HCT116 (cell line): ENCODE measurements around the gene GRID2. TPM values are rescaled to one million over a fixed set of nuclear protein-coding genes. Genes with fewer than 3 reads are reported as not detected.

Experiments
- ATAC-seq: fragments of 200-7000 bp; cut with Tn5 transposase; 2 replicates; pipeline ENCODE4 v1.9.1; 2020; ENCODE audit warnings: mild to moderate bottlenecking, moderate library complexity
- BruUV-seq: library from RNA; stranded (reverse); fragments of 400-500 nt; replicated peaks from 2 replicates; lab custom pipeline; 2021; lab: Mats Ljungman, UMichigan
- CTCF ChIA-PET: fragments of 300-600 bp; sonication (Branson Sonifier 250); formaldehyde crosslinking; loops from one replicate; lab custom pipeline; 2021; ENCODE audit warnings: antibody characterized with exemption; lab: Charles Lee
- POLR2A ChIA-PET: fragments of 300-600, 350-600 bp; sonication (Branson Sonifier 250); formaldehyde crosslinking; loops from one replicate; lab custom pipeline; 2021; ENCODE audit warnings: antibody characterized with exemption; lab: Charles Lee
- RAD21 ChIA-PET, 2 experiments: fragments of 300-600 bp; sonication (Branson Sonifier 250); formaldehyde crosslinking; loops; one replicate each; lab custom pipeline; 2023; ENCODE audit warnings: low total read pairs in 2 of 2; ENCODE audit not compliant: uncharacterized antibody in 2 of 2, unreplicated experiment in 2 of 2, low non-redundant PET in 1 of 2; lab: Charles Lee
- DNase-seq: peaks from one replicate; pipeline ENCODE4 v3.0.0-alpha.2; 2010; ENCODE audit warnings: low read depth, low spot score
- H2AFZ ChIP-seq: fragments of 200-600 bp; shearing (Covaris generic), sonication (generic); 2 replicates; pipeline ENCODE4 v1.6.1; 2017; ENCODE audit warnings: low read depth, mixed run types, mixed read lengths, antibody characterized with exemption, low read length; ENCODE audit not compliant: poor library complexity, severe bottlenecking
- H3K27ac ChIP-seq: 2 replicates; pipeline ENCODE4 v1.5.1; 2012; ENCODE audit warnings: low read depth, low read length
- H3K27me3 ChIP-seq: fragments of 200-600 bp; sonication (generic); 2 replicates; pipeline ENCODE4 v1.6.1; 2016; ENCODE audit warnings: mixed run types, low read length, mixed read lengths; ENCODE audit not compliant: insufficient read depth
- H3K36me3 ChIP-seq, 2 experiments: fragments of 200-500 bp in 1 of 2; fragments of 200-600 bp in 1 of 2; sonication (Bioruptor generic) in 1 of 2; sonication (generic) in 1 of 2; 2 replicates each; pipeline versions ENCODE4 v1.5.1 to v1.6.1; 2014 to 2016; ENCODE audit warnings: low read length in 2 of 2, inconsistent platforms in 1 of 2, mixed read lengths in 1 of 2, mixed run types in 1 of 2; ENCODE audit not compliant: insufficient read depth in 2 of 2, control insufficient read depth in 1 of 2
- H3K4me1 ChIP-seq, 2 experiments: fragments of 200-600 bp in 1 of 2; sonication (generic) in 1 of 2; 2 replicates each; pipeline versions ENCODE4 v1.5.1 to v1.6.1; 2012 to 2017; ENCODE audit warnings: low read length in 2 of 2, inconsistent platforms in 1 of 2, mild to moderate bottlenecking in 1 of 2, mixed read lengths in 1 of 2, mixed run types in 1 of 2, moderate library complexity in 1 of 2; ENCODE audit not compliant: insufficient read depth in 2 of 2, control insufficient read depth in 1 of 2
- H3K4me2 ChIP-seq: fragments of 200-600 bp; sonication (generic); 2 replicates; pipeline ENCODE4 v1.6.1; 2017; ENCODE audit warnings: mixed run types, low read length, mixed read lengths
- H3K4me3 ChIP-seq, 2 experiments: fragments of 200-600 bp in 1 of 2; sonication (generic) in 1 of 2; replicated peaks in 1 of 2; 2 replicates each; pipeline ENCODE4 v1.5.1; 2011 to 2016; ENCODE audit warnings: low read length in 2 of 2, control low read depth in 1 of 2, low read depth in 1 of 2, mild to moderate bottlenecking in 1 of 2, mixed read lengths in 1 of 2, mixed run types in 1 of 2
- H3K79me2 ChIP-seq: fragments of 200-600 bp; sonication (generic); 2 replicates; pipeline ENCODE4 v1.6.1; 2017; ENCODE audit warnings: mild to moderate bottlenecking, mixed run types, low read length, moderate library complexity, mixed read lengths; ENCODE audit not compliant: insufficient read depth
- H3K9ac ChIP-seq: fragments of 200-600 bp; sonication (generic); 2 replicates; pipeline ENCODE4 v1.6.1; 2016; ENCODE audit warnings: low read length, mixed read lengths
- H3K9me2 ChIP-seq: fragments of 200-600 bp; sonication (generic), shearing (Covaris generic); 2 replicates; pipeline ENCODE4 v1.6.1; 2017; ENCODE audit warnings: mixed run types, mild to moderate bottlenecking, moderate library complexity; ENCODE audit not compliant: insufficient read depth
- H3K9me3 ChIP-seq, 2 experiments: fragments of 200-500 bp in 1 of 2; fragments of 200-600 bp in 1 of 2; sonication (Bioruptor generic) in 1 of 2; sonication (generic) in 1 of 2; 2 replicates each; pipeline ENCODE4 v1.6.1; 2014 to 2017; ENCODE audit warnings: low read length in 2 of 2, mixed read lengths in 2 of 2, inconsistent platforms in 1 of 2, low read depth in 1 of 2, mild to moderate bottlenecking in 1 of 2, mixed run types in 1 of 2, moderate library complexity in 1 of 2; ENCODE audit not compliant: control insufficient read depth in 1 of 2, insufficient read depth in 1 of 2
- H4K20me1 ChIP-seq: fragments of 200-600 bp; sonication (generic), shearing (Covaris generic); 2 replicates; pipeline ENCODE4 v1.6.1; 2017; ENCODE audit warnings: mixed run types, mild to moderate bottlenecking, moderate library complexity; ENCODE audit not compliant: insufficient read depth
- ATF3 ChIP-seq: IDR thresholded peaks from 2 replicates; pipeline ENCODE4 v1.6.1; 2012
- CBX3 ChIP-seq: IDR thresholded peaks from 2 replicates; pipeline ENCODE4 v1.6.1; 2012; ENCODE audit warnings: low read depth
- CEBPB ChIP-seq: IDR thresholded peaks from 2 replicates; pipeline ENCODE4 v1.6.1; 2012; ENCODE audit warnings: low read depth
- EZH2 ChIP-seq: fragments of 200-600 bp; sonication (generic); IDR thresholded peaks from 2 replicates; pipeline ENCODE4 v1.6.1; 2017; ENCODE audit warnings: antibody characterized with exemption, mixed run types
- EZH2phosphoT487 ChIP-seq: fragments of 200-600 bp; IDR thresholded peaks from 2 replicates; pipeline ENCODE4 v1.6.1; 2018; ENCODE audit warnings: antibody characterized with exemption, borderline replicate concordance
- POLR2AphosphoS5 ChIP-seq: IDR thresholded peaks from 2 replicates; pipeline ENCODE4 v1.6.1; 2011; ENCODE audit warnings: mild to moderate bottlenecking, low read depth, low read length, moderate library complexity
- RAD21 ChIP-seq: IDR thresholded peaks from 2 replicates; pipeline ENCODE4 v1.6.1; 2012; ENCODE audit warnings: low read depth, mild to moderate bottlenecking
- TCF7L2 ChIP-seq: IDR thresholded peaks from 2 replicates; pipeline ENCODE4 v1.7.0; 2011; ENCODE audit warnings: borderline replicate concordance, inconsistent platforms; ENCODE audit not compliant: insufficient read depth, insufficient read length; ENCODE audit errors: extremely low read depth
- YY1 ChIP-seq: IDR thresholded peaks from 2 replicates; pipeline ENCODE4 v1.6.1; 2011; ENCODE audit warnings: low read length, low read depth, moderate library complexity, mild to moderate bottlenecking; ENCODE audit not compliant: insufficient replicate concordance; ENCODE audit errors: extremely low read depth
- intact Hi-C: fragments of 100-400 bp; cut with micrococcal nuclease; formaldehyde crosslinking; loops from 2 replicates; pipeline ENCODE4 v1.10.0; 2022
- total RNA-seq: library from RNA; stranded (reverse); gene quantifications from one replicate; pipeline ENCODE4 v1.2.1, GENCODE V29; 2021; ENCODE audit not compliant: unreplicated experiment
- TF ChIP-seq, protein P1 (sequence below): IDR thresholded peaks from 2 replicates; pipeline ENCODE4 v1.6.1; 2012; ENCODE audit warnings: low read depth
- TF ChIP-seq, protein P2 (sequence below): IDR thresholded peaks from 2 replicates; pipeline ENCODE4 v1.6.1; 2011; ENCODE audit warnings: mild to moderate bottlenecking, low read length, moderate library complexity; ENCODE audit not compliant: insufficient replicate concordance; ENCODE audit errors: extremely low read depth

Gene GRID2
- total RNA-seq, 1 experiment from 2014 or later, result not detected

DNA sequence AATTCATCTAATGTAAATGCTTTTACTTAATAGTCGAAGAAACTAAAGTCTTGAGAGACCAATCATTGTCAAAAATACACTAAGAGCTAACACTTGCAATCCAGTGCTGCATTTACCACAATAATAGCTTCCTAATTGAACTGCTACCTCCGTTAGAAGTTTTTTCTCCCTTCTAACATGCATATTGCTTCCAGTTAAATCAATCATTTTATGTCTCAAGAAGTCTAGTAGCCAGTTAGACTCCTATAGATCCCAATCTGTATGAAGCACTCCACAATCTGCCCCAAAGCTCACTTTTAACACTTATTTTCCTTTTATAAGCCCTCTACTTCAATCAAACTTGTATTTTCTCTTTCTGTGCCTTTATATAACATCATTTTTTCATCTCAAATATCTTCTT is 41.4 kb upstream of the GRID2 start:
- H3K36me3 ChIP-seq, result no peaks in the 10 kb centered on the region
- no peak for DNase-seq
- intact Hi-C loops, result no loop called here
- no peak overlapping the region for H3K4me2 ChIP-seq
- no peaks in the 10 kb centered on the region; a peak in 1 of 4 replicates for H3K9me3 ChIP-seq
- no TSS peak for BruUV-seq
- ChIA-PET POLR2A (no interaction called here), CTCF (no interaction called here), RAD21 (no interaction called here)
- H3K79me2 ChIP-seq, result no peaks in the 10 kb centered on the region
- no peaks in the 10 kb centered on the region for H4K20me1 ChIP-seq
- H3K9me2 ChIP-seq, result no peaks in the 10 kb centered on the region
- no peak overlapping the region for H3K9ac ChIP-seq
- no peaks in the 10 kb centered on the region for H3K27me3 ChIP-seq
- no peak for ATAC-seq
- TF ChIP-seq, protein P1, sequence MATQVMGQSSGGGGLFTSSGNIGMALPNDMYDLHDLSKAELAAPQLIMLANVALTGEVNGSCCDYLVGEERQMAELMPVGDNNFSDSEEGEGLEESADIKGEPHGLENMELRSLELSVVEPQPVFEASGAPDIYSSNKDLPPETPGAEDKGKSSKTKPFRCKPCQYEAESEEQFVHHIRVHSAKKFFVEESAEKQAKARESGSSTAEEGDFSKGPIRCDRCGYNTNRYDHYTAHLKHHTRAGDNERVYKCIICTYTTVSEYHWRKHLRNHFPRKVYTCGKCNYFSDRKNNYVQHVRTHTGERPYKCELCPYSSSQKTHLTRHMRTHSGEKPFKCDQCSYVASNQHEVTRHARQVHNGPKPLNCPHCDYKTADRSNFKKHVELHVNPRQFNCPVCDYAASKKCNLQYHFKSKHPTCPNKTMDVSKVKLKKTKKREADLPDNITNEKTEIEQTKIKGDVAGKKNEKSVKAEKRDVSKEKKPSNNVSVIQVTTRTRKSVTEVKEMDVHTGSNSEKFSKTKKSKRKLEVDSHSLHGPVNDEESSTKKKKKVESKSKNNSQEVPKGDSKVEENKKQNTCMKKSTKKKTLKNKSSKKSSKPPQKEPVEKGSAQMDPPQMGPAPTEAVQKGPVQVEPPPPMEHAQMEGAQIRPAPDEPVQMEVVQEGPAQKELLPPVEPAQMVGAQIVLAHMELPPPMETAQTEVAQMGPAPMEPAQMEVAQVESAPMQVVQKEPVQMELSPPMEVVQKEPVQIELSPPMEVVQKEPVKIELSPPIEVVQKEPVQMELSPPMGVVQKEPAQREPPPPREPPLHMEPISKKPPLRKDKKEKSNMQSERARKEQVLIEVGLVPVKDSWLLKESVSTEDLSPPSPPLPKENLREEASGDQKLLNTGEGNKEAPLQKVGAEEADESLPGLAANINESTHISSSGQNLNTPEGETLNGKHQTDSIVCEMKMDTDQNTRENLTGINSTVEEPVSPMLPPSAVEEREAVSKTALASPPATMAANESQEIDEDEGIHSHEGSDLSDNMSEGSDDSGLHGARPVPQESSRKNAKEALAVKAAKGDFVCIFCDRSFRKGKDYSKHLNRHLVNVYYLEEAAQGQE, result no peak
- TF ChIP-seq EZH2phosphoT487, result no peak
- no peak for TF ChIP-seq YY1
- no peak for TF ChIP-seq ATF3
- TF ChIP-seq POLR2AphosphoS5, result no peak
- no peak for TF ChIP-seq RAD21
- no peak for TF ChIP-seq CEBPB
- no peak for TF ChIP-seq EZH2
- TF ChIP-seq, protein P2, sequence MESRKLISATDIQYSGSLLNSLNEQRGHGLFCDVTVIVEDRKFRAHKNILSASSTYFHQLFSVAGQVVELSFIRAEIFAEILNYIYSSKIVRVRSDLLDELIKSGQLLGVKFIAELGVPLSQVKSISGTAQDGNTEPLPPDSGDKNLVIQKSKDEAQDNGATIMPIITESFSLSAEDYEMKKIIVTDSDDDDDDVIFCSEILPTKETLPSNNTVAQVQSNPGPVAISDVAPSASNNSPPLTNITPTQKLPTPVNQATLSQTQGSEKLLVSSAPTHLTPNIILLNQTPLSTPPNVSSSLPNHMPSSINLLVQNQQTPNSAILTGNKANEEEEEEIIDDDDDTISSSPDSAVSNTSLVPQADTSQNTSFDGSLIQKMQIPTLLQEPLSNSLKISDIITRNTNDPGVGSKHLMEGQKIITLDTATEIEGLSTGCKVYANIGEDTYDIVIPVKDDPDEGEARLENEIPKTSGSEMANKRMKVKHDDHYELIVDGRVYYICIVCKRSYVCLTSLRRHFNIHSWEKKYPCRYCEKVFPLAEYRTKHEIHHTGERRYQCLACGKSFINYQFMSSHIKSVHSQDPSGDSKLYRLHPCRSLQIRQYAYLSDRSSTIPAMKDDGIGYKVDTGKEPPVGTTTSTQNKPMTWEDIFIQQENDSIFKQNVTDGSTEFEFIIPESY, result no peak
- TF ChIP-seq TCF7L2, result no peak
- no peak for TF ChIP-seq CBX3
- H3K4me3 ChIP-seq, result no peak overlapping the region
- H2AFZ ChIP-seq, result no peak overlapping the region
- H3K27ac ChIP-seq, result no peak overlapping the region
- H3K4me1 ChIP-seq, result no peaks in the 10 kb centered on the region
